Measurements from ENCODE around the gene ORAI1.
A peak's percentile ranks its signal among the peaks of the same experiment; 100 is the strongest.

ORAI1 gene

GRCh38 chr12:121648458-121649028, 22.2 kb downstream of the ORAI1 start:
- H3K27me3 ChIP-seq (ENCODE audit: insufficient read depth, poor library complexity, severe bottlenecking) = no peaks in the 10 kb centered on the region
- no peak overlapping the region for H3K4me3 ChIP-seq (replicated peaks; ENCODE audit: insufficient read depth, low read length)
- TF ChIP-seq CTCF (IDR thresholded peaks at IDR 0.05; ENCODE audit: insufficient read depth, low read length) (no peak), SPI1 (IDR thresholded peaks at IDR 0.05; ENCODE audit: borderline replicate concordance, low read depth) (no peak), GABPA (IDR thresholded peaks at IDR 0.05; ENCODE audit: low read depth) (no peak), POLR2AphosphoS5 (IDR thresholded peaks at IDR 0.05; ENCODE audit: low read depth) (no peak)
- TF ChIP-seq, protein P1, sequence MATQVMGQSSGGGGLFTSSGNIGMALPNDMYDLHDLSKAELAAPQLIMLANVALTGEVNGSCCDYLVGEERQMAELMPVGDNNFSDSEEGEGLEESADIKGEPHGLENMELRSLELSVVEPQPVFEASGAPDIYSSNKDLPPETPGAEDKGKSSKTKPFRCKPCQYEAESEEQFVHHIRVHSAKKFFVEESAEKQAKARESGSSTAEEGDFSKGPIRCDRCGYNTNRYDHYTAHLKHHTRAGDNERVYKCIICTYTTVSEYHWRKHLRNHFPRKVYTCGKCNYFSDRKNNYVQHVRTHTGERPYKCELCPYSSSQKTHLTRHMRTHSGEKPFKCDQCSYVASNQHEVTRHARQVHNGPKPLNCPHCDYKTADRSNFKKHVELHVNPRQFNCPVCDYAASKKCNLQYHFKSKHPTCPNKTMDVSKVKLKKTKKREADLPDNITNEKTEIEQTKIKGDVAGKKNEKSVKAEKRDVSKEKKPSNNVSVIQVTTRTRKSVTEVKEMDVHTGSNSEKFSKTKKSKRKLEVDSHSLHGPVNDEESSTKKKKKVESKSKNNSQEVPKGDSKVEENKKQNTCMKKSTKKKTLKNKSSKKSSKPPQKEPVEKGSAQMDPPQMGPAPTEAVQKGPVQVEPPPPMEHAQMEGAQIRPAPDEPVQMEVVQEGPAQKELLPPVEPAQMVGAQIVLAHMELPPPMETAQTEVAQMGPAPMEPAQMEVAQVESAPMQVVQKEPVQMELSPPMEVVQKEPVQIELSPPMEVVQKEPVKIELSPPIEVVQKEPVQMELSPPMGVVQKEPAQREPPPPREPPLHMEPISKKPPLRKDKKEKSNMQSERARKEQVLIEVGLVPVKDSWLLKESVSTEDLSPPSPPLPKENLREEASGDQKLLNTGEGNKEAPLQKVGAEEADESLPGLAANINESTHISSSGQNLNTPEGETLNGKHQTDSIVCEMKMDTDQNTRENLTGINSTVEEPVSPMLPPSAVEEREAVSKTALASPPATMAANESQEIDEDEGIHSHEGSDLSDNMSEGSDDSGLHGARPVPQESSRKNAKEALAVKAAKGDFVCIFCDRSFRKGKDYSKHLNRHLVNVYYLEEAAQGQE (IDR thresholded peaks at IDR 0.05; ENCODE audit: insufficient replicate concordance, low read depth) = no peak
- DNase-seq (ENCODE audit: low read depth in 1 of 2, low spot score in 1 of 2) = no peak
- peak overlapping the region; percentile 76 for H3K27ac ChIP-seq (replicated peaks)

DNA sequence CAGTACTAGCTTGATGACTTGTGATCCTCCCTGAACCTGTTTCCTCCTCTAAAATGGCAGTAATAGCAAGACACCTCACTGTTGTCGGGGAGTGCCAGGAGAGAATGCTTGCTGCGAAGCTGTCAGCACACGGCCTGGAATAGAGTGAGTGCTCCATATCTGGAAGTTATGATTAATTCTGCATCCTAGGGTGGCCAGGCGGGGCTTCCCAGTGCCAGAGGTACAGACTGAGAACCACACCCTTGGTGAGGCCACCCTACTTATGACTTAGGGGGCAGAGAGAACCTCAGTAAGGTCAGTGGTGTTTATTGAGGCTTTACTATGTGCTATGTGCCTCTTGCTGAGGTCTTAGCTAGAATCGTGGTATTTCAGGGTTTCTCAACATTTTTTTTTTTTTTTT, 23.0 kb downstream of the ORAI1 start:
- Histone ChIP-seq H3K27me3 (ENCODE audit: insufficient read depth, poor library complexity, severe bottlenecking) (no peaks in the 10 kb centered on the region), H3K4me3 (replicated peaks; ENCODE audit: insufficient read depth, low read length) (no peak overlapping the region), H3K27ac (replicated peaks) (peak overlapping the region; percentile 76)
- no peak for TF ChIP-seq GABPA (IDR thresholded peaks at IDR 0.05; ENCODE audit: low read depth)
- TF ChIP-seq SPI1 (IDR thresholded peaks at IDR 0.05; ENCODE audit: borderline replicate concordance, low read depth) = no peak
- no peak for TF ChIP-seq POLR2AphosphoS5 (IDR thresholded peaks at IDR 0.05; ENCODE audit: low read depth)
- TF ChIP-seq CTCF (IDR thresholded peaks at IDR 0.05; ENCODE audit: insufficient read depth, low read length) = no peak
- TF ChIP-seq, protein P1 (IDR thresholded peaks at IDR 0.05; ENCODE audit: insufficient replicate concordance, low read depth) = no peak
- DNase-seq (ENCODE audit: low read depth in 1 of 2, low spot score in 1 of 2) = no peak

GRCh38 chr12:121649819-121650353, 23.6 kb downstream of the ORAI1 start:
- Histone ChIP-seq H3K4me3 (replicated peaks; ENCODE audit: insufficient read depth, low read length) (no peak overlapping the region), H3K27me3 (ENCODE audit: insufficient read depth, poor library complexity, severe bottlenecking) (no peaks in the 10 kb centered on the region), H3K27ac (replicated peaks) (peak overlapping the region; percentile 78)
- TF ChIP-seq GABPA (IDR thresholded peaks at IDR 0.05; ENCODE audit: low read depth) (0 out of 2 replicates have a peak, but pooled peaks have one; percentile 48), SPI1 (IDR thresholded peaks at IDR 0.05; ENCODE audit: borderline replicate concordance, low read depth) (peak; percentile 34; the same call in 1 of the 2 replicates), CTCF (IDR thresholded peaks at IDR 0.05; ENCODE audit: insufficient read depth, low read length) (no peak), POLR2AphosphoS5 (IDR thresholded peaks at IDR 0.05; ENCODE audit: low read depth) (peak; percentile 99)
- TF ChIP-seq, protein P1 (IDR thresholded peaks at IDR 0.05; ENCODE audit: insufficient replicate concordance, low read depth) = peak; percentile 47
- DNase-seq (ENCODE audit: low read depth in 1 of 2, low spot score in 1 of 2) = peak; percentile 93 to 97
